Dendritic cell treated with granulocyte-macrophage colony-stimulating factor and Interleukin-4, amounts not matched to agents 40 ng/mL and 50 ng/mL, for 4 days (primary cell): ENCODE data around the gene CPA2.
"Not testable (repeated sequence)": the region's sequence is repeated elsewhere in the genome, so short reads cannot be mapped to it uniquely, and the experiment has no call there.

ENCODE experiments used
- H3K27ac Mint-ChIP-seq: one replicate; pipeline ENCODE4 v1.8.0; 2022; ENCODE audit warnings: mild to moderate bottlenecking, mixed read lengths
- H3K27me3 Mint-ChIP-seq: one replicate; pipeline ENCODE4 v1.8.0; 2022; ENCODE audit warnings: mild to moderate bottlenecking, mixed read lengths
- H3K36me3 Mint-ChIP-seq: one replicate; pipeline ENCODE4 v1.8.0; 2022; ENCODE audit warnings: low read depth, mixed read lengths
- H3K4me1 Mint-ChIP-seq: one replicate; pipeline ENCODE4 v1.8.0; 2022; ENCODE audit warnings: low read depth, mixed read lengths
- H3K4me3 Mint-ChIP-seq: one replicate; pipeline ENCODE4 v1.8.0; 2022; ENCODE audit warnings: mild to moderate bottlenecking, moderate library complexity, mixed read lengths
- H3K9me3 Mint-ChIP-seq: one replicate; pipeline ENCODE4 v1.8.0; 2022; ENCODE audit warnings: mixed read lengths
- intact Hi-C: fragments of 100-400 bp; cut with micrococcal nuclease; formaldehyde crosslinking; loops from one replicate; pipeline ENCODE4 v1.15.0; 2022

The CPA2 gene

DNA sequence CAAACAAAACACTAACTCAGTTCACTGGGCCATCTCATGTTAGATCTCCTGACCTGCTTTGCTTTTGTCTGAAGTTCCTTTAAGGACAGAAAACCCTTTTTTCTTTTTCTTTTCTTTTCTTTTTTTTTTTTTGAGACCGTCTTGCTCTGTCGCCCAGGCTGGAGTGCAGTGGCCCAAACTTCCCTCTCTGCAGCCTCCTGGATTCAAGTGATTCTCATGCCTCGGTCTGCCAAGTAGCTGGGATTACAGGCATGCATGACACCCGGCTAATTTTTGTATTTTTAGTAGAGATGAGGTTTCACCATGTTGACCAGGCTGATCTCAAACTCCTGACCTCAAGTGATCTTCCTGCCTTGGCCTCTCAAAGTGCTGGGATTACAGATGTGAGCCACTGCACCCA lies 30.3 kb upstream of the CPA2 start:
- H3K9me3 Mint-ChIP-seq, H3K27me3 Mint-ChIP-seq, H3K36me3 Mint-ChIP-seq, intact Hi-C loops, H3K4me3 Mint-ChIP-seq, H3K4me1 Mint-ChIP-seq, H3K27ac Mint-ChIP-seq: not testable (repeated sequence)

DNA sequence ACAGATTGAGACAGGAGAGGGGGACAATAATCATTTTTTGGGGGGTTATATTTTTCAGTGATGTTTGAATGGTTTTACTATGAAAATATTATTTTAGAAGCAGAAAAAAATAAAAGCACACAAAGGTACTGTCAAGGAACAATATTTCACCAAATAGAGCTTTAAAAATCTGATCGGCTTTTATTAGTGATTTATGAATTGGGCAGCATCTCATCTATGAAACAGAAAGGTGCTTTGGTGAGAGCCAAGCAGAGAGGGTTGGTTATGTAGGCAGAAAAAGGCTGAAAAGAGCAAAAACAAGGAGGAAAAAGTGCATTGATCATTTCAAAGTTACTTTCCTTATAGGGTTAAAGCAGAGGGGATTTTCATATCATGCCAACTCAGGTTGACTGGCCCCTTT lies 26.4 kb upstream of the CPA2 start:
- Mint-ChIP-seq H3K27ac (no peak overlapping the region), H3K36me3 (no peaks in the 10 kb centered on the region), H3K4me1 (peaks cover 13% of the 10 kb centered on the region), H3K9me3 (no peaks in the 10 kb centered on the region), H3K27me3 (no peaks in the 10 kb centered on the region), H3K4me3 (no peak overlapping the region)
- intact Hi-C loops, result loop anchor here (5.0 kb wide), 2 partner anchors 252 to 322 kb away; partner anchors contain the start of gene MEST

DNA sequence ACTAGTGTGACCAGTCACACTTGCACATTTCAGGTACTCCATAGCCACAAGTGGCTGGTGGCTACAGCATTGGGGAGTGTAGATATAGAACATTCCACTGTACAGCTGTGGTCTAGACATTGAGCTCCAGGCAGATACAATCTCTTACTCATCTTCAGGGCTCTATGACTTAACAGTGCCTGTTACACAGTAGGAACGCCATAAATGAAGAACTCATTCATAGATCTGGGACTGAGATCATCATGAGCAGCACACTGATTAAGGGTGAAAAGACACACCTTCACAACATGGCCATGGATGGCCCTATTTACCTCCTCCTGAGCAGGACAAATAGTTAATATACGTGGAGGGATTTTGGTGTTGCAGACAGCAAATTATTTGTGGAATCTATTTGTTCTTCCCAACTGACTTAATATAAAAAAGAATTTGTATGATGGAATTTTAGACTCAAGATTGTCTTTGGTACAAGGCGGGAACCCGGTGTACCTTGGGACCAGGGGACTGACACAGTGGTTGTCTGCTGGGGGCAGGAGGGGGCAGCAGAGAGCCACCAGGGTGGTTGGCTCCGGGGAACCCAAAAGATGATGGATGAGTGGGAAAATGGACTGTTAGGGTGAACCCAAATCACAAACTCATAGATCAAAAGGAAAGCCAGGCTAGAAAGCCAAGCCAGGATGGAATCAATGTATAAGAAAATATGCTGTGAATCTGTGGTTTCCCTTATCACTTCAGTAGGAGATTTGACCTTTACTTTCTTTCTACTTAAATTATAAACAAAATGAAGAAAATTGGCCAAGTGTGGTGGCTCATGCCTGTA lies 24.3 kb upstream of the CPA2 start:
- peaks cover 13% of the 10 kb centered on the region for H3K4me1 Mint-ChIP-seq
- intact Hi-C loops, result loop anchor here (1.0 to 5.0 kb wide), 6 partner anchors 250 to 588 kb away; partner anchors contain the start of gene MEST
- no peak overlapping the region for H3K4me3 Mint-ChIP-seq
- no peaks in the 10 kb centered on the region for H3K27me3 Mint-ChIP-seq
- H3K27ac Mint-ChIP-seq, result no peak overlapping the region
- no peaks in the 10 kb centered on the region for H3K9me3 Mint-ChIP-seq
- H3K36me3 Mint-ChIP-seq, result no peaks in the 10 kb centered on the region

DNA sequence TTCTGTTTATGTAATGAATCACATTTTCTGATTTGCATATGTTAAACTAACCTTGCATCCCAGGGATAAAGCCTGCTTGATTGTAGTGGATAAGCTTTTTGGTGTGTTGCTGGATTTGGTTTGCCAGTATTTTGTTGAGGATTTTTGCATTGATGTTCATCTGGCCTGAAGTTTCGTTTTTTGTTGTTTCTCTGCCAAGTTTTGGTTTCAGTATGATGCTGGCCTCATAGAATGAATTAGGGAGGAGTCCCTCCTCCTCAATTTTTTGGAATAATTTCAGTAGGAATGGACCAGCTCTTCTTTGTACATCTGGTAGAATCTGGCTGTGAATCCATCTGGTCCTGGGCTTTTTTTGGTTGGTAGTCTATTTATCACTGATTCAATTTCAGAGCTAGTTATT lies 23.2 kb upstream of the CPA2 start:
- H3K36me3 Mint-ChIP-seq, H3K27ac Mint-ChIP-seq, H3K27me3 Mint-ChIP-seq, H3K9me3 Mint-ChIP-seq, H3K4me3 Mint-ChIP-seq: not testable (repeated sequence)
- H3K4me1 Mint-ChIP-seq, result peaks cover 13% of the 10 kb centered on the region
- intact Hi-C loops, result loop anchor here (2.0 to 5.0 kb wide), 4 partner anchors 249 to 587 kb away; partner anchors contain the start of gene MEST

DNA sequence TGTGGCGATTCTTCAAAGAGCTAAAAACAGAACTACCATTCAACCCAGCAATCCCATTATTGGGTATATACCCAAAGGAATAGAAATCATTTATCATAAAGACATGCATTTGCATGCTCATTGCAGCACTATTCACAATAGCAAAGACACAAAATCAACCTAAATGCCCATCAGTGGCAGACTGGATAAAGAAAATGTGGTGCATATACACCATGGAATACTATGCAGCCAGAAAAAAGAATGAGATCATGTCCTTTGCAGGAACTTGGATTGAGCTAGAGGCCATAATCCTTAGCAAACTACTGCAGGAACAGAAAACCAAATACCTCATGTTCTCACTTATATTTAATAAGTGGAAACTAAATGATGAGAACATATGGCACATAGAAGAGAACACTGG lies 20.2 kb upstream of the CPA2 start:
- H3K27me3 Mint-ChIP-seq, H3K4me3 Mint-ChIP-seq, H3K36me3 Mint-ChIP-seq, H3K27ac Mint-ChIP-seq, intact Hi-C loops, H3K9me3 Mint-ChIP-seq: not testable (repeated sequence)
- H3K4me1 Mint-ChIP-seq, result peaks cover 13% of the 10 kb centered on the region

DNA sequence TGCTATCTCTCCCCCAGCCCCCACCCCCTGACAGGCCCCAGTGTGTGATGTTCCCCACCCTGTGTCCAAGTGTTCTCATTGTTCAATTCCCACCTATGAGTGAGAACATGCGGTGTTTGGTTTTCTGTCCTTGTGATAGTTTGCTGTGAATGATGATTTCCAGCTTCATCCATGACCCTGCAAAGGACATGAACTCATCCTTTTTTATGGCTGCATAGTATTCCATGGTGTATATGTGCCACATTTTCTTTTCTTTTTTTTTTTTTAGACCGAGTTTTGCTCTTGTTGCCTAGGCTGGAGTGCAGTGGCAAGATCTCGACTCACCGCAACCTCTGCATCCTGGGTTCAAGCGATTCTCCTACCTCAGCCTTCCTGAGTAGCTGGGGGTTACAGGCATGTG lies 17.8 kb upstream of the CPA2 start:
- H3K27ac Mint-ChIP-seq, H3K36me3 Mint-ChIP-seq, H3K4me3 Mint-ChIP-seq, H3K4me1 Mint-ChIP-seq, H3K27me3 Mint-ChIP-seq, intact Hi-C loops: not testable (repeated sequence)
- peaks cover 17% of the 10 kb centered on the region for H3K9me3 Mint-ChIP-seq

DNA sequence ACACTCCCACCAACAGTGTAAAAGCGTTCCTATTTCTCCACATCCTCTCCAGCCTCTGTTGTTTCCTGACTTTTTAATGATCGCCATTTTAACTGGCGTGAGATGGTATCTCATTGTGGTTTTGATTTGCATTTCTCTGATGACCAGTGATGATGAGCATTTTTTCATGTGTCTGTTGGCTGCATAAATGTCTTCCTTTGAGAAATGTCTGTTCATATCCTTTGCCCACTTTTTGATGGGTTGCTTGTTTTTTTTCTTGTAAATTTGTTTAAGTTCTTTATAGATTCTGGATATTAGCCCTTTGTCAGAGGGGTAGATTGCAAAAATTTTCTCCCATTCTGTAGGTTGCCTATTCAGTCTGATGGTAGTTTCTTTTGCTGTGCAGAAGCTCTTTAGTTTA lies 17.0 kb upstream of the CPA2 start:
- H3K4me3 Mint-ChIP-seq, H3K27me3 Mint-ChIP-seq, H3K27ac Mint-ChIP-seq, intact Hi-C loops, H3K36me3 Mint-ChIP-seq, H3K4me1 Mint-ChIP-seq: not testable (repeated sequence)
- peaks cover 25% of the 10 kb centered on the region for H3K9me3 Mint-ChIP-seq

DNA sequence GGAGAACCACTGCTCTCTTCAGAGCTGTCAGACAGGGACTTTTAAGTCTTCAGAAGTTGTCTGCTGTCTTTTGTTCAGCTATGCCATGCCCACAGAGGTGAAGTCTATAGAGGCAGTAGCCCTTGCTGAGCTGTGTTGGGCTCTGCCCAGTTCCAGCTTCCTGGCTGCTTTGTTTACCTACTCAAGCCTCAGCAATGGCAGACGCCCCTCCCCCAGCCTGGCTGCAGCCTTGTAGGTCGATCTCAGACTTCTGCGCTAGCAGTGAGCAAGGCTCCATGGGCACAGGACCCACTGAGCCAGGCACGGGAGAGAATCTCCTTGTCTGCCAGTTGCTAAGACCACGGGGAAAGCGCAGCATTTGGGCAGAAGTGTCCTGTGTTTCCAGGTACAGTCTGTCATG lies 12.1 kb upstream of the CPA2 start:
- intact Hi-C loops, result no loop called here
- Mint-ChIP-seq H3K27ac (no peak overlapping the region), H3K4me3 (no peak overlapping the region), H3K36me3 (no peaks in the 10 kb centered on the region), H3K9me3 (peaks cover 49% of the 10 kb centered on the region), H3K4me1 (no peaks in the 10 kb centered on the region), H3K27me3 (no peaks in the 10 kb centered on the region)

DNA sequence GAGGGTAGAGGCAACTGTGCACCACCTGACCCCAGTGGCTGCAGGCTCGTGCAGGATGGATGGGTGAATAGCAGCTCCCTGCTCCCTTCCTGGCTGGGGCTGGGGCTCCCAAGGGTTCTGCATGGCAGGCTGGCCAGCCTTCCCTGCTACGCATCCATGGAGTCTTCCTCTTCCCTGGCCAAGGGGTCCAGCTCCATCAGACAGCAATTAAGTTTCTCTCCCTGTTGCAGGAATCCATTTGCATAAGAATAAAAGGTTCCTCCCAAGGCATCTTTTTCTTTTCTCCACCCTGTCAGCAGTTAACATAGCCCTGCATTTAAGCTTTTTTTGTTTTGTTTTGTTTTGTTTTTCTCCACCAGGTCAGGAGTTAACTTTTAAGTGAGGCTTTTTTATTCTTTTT lies 10.0 kb upstream of the CPA2 start:
- H3K4me1 Mint-ChIP-seq, result no peaks in the 10 kb centered on the region
- no peaks in the 10 kb centered on the region for H3K27me3 Mint-ChIP-seq
- peaks cover 51% of the 10 kb centered on the region for H3K9me3 Mint-ChIP-seq
- no peak overlapping the region for H3K27ac Mint-ChIP-seq
- H3K4me3 Mint-ChIP-seq, result no peak overlapping the region
- intact Hi-C loops, result no loop called here
- no peaks in the 10 kb centered on the region for H3K36me3 Mint-ChIP-seq

DNA sequence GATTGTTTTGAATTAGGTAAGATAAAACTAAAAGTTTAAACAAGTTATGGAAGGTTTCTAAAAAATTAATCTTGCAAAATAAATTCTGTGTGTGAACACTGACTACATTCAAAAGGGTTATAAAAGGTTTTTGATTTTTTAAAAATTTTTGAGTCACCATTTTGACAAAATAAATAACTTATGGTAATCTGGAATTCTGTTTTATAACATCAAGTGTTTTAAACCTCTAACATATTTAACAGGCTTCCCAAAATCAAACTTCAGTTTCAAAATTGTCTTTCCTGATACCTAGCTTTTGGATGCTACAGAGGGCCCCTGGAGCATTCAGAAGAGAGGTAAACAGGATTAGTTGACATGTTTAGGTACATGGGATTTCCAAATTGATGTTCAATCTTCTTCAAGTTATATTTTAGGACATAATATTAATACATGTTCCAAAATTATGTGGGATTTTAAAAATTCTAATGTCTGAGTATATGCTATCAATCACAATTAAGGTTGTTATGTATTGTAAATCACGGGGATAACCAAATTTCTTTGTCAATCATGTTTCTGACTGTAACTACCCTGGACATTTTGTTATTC lies 8.1 kb upstream of the CPA2 start:
- Mint-ChIP-seq H3K36me3 (no peaks in the 10 kb centered on the region), H3K9me3 (peaks cover 36% of the 10 kb centered on the region), H3K4me1 (no peaks in the 10 kb centered on the region), H3K27ac (no peak overlapping the region), H3K27me3 (no peaks in the 10 kb centered on the region), H3K4me3 (no peak overlapping the region)
- intact Hi-C loops, result no loop called here

DNA sequence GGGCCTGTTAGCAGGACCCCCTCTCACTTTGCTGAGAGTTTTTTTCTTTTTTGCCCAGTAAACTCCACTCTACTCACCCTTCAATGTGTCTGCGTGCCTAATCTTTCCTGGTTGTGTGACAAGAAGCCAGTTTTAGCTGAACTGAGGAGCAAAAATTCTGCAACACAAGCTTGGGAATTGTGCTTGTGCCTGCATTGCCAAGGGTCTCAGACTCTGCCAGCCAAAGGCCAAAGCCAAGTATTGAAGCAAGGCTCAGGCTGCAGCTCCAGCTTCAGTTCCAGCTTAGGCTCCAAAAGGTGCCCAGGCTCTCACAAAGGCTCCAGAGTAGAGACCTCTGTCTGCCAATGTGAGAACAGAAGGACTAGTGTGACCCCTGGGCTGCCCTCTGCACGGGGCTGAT lies 4.2 kb upstream of the CPA2 start:
- Mint-ChIP-seq H3K36me3 (no peaks in the 10 kb centered on the region), H3K4me3 (no peak overlapping the region), H3K9me3 (peaks cover 12% of the 10 kb centered on the region)

DNA sequence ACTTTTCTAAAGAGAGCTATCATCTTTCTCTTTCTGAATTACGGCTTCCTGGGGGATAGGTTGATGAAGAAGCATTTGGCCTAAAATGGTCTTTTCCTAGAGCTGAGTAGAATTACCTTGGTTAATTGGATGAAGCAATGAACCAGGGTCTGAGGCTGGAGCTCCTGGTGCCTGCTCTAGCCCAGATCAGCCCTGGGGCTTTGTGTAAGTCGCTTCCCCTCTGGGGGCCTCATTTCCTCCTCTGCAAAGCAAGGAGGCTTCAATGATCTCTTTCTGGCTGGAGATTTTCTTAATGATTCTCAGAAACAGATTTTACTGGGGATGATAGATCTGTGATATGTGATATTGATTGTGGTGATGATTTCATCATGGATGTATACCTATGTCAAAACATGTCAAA lies 3.5 kb upstream of the CPA2 start:
- intact Hi-C loops, result no loop called here

More for the DNA sequence above, 4.2 kb upstream of the CPA2 start:
- Mint-ChIP-seq H3K27ac (no peak overlapping the region), H3K4me1 (no peaks in the 10 kb centered on the region), H3K27me3 (no peaks in the 10 kb centered on the region)
- intact Hi-C loops, result no loop called here

DNA sequence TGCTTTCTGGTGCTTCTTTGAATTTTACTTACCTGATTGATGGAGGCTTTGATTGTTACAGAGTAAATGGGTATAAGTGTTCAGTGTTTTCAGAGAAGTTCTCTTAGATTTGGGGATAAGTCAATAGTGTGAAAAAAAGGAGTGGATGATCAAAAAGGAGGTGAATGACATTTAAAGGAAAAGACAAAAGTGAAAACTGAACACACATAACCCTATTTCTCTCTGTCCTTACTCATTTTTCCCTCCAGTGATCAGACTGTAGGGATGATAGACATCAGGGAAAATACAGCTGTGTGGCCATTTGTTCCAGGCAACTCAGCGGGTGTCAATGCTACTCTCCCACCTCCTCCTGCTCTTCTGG lies 278 bp downstream of the CPA2 start:
- Mint-ChIP-seq H3K4me1 (no peaks in the 10 kb centered on the region), H3K27me3 (peaks cover 1% of the 10 kb centered on the region), H3K36me3 (no peaks in the 10 kb centered on the region), H3K4me3 (no peak overlapping the region), H3K9me3 (no peaks in the 10 kb centered on the region), H3K27ac (no peak overlapping the region)
- intact Hi-C loops, result no loop called here

More for the DNA sequence above, 3.5 kb upstream of the CPA2 start:
- Mint-ChIP-seq H3K4me1 (no peaks in the 10 kb centered on the region), H3K9me3 (peaks cover 12% of the 10 kb centered on the region), H3K36me3 (no peaks in the 10 kb centered on the region), H3K27me3 (peaks cover 1% of the 10 kb centered on the region), H3K4me3 (no peak overlapping the region), H3K27ac (no peak overlapping the region)

DNA sequence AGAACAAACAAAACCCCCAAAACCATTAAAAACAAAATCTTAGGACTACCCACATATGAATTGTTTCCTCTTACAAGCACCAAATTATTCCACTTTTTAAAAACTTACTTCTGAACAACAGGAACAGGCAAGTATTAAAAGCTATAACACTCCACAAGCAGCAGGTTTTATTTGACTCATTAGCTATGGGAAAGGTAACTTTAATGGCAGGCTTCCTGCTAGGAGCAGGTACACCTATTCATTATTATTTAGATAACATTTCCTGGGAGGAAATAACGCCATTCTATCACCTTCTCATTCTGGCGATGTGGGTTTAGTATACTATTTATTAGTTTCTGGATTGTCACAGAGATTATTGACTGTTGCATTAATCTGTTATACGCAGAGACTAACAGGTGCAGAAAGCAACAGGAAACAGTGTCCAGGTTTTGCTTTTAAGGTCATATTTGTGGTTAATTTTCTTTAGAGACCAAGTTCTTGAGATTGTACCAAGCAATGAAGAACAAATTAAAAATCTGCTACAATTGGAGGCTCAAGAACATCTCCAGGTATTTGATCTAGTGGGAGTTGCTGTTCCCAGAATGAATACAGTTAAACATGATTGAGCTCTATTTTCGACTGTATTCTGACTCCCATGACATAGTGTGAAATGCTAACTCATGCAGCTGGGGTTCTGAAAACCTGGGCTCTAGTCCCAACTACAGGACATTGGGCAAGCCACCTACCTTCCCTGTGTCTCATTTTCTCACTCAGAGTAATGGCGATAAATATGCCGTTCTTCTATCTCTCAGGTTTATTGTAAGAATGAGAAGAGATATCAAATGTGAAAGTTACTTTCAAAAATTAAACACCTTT lies 2.0 kb downstream of the CPA2 start:
- peaks cover 4% of the 10 kb centered on the region for H3K27me3 Mint-ChIP-seq
- H3K36me3 Mint-ChIP-seq, result no peaks in the 10 kb centered on the region
- no peak overlapping the region for H3K27ac Mint-ChIP-seq
- H3K9me3 Mint-ChIP-seq, result no peaks in the 10 kb centered on the region
- H3K4me1 Mint-ChIP-seq, result peaks cover 5% of the 10 kb centered on the region
- intact Hi-C loops, result no loop called here
- no peak overlapping the region for H3K4me3 Mint-ChIP-seq
